Loucy (cell line): ENCODE results near the gene C1orf167.

Source experiments
- CTCF ChIP-seq: fragments of 200-600 bp; sonication (generic); conservative IDR thresholded peaks from 2 replicates; pipeline ENCODE4 v1.5.1; 2014; ENCODE audit warnings: mild to moderate bottlenecking, antibody characterized with exemption, low read length
- EZH2phosphoT487 ChIP-seq: fragments of 200-600 bp; IDR thresholded peaks from 2 replicates; pipeline ENCODE4 v1.6.1; 2018; ENCODE audit warnings: antibody characterized with exemption, mild to moderate bottlenecking, moderate library complexity, borderline replicate concordance

DNA sequence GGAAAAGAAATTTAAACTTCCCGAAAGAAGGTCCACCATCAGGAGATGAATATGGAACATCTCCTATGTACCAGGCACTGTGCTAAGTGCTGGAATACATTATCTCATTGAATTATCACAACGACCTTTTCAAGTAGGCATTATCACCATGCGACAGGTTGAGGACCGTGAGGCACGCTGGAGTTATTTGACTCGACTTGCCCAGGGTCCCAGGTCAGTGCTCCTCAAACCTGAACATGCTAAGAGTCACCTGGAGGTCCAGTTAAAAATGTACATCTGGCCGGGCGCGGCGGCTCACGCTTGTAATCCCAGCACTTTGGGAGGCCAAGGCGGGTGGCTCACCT lies 42.0 kb upstream of the C1orf167 start:
- TF ChIP-seq CTCF, result no peak
- no peak for TF ChIP-seq EZH2phosphoT487
